SU-DHL-6 (cell line): ENCODE data around the gene SUGP1.
"Not testable (repeated sequence)": the region's sequence is repeated elsewhere in the genome, so short reads cannot be mapped to it uniquely, and the experiment has no call there.

Experiments used
- EZH2phosphoT487 ChIP-seq: fragments of 200-600 bp; sonication (generic), shearing (Covaris generic); conservative IDR thresholded peaks from 2 replicates; pipeline ENCODE4 v1.6.1; 2018; ENCODE audit warnings: mild to moderate bottlenecking, antibody characterized with exemption, low read length, moderate library complexity, mixed read lengths
- TF ChIP-seq, protein P1 (sequence below): fragments of 200-600 bp; sonication (generic); IDR thresholded peaks from one replicate; pipeline ENCODE4 v1.5.1; 2017; ENCODE audit warnings: antibody characterized with exemption, mild to moderate bottlenecking, low read length, moderate library complexity; ENCODE audit not compliant: insufficient read depth, poor library complexity, severe bottlenecking

DNA sequence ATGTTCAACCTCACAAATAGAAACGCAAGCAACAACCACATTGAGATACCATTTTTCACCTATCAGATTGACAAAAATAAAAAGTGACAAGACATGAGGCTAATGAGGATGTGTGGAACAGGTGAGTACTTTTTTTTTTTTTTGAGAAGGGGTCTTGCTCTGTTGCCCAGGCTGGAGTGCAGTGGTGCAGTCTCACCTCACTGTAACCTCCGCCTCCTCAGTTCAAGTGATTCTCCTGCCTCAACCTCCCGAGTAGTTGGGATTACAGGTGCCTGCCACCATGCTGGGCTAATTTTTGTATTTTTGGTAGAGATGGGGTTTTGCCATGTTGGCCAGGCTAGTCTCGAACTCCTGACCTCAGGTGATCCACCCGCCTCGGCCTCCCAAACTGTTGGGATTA, 66.9 kb downstream of the SUGP1 start:
- TF ChIP-seq, protein P1, sequence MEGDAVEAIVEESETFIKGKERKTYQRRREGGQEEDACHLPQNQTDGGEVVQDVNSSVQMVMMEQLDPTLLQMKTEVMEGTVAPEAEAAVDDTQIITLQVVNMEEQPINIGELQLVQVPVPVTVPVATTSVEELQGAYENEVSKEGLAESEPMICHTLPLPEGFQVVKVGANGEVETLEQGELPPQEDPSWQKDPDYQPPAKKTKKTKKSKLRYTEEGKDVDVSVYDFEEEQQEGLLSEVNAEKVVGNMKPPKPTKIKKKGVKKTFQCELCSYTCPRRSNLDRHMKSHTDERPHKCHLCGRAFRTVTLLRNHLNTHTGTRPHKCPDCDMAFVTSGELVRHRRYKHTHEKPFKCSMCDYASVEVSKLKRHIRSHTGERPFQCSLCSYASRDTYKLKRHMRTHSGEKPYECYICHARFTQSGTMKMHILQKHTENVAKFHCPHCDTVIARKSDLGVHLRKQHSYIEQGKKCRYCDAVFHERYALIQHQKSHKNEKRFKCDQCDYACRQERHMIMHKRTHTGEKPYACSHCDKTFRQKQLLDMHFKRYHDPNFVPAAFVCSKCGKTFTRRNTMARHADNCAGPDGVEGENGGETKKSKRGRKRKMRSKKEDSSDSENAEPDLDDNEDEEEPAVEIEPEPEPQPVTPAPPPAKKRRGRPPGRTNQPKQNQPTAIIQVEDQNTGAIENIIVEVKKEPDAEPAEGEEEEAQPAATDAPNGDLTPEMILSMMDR: not testable (repeated sequence)
- not testable (repeated sequence) for TF ChIP-seq EZH2phosphoT487
